DMS53 treated with DMSO at 0.1 percent for 48 hours (cell line): ENCODE measurements around the gene UTY.
"Not testable (repeated sequence)": the region's sequence is repeated elsewhere in the genome, so short reads cannot be mapped to it uniquely, and the experiment has no call there.

Experiments used
- DNase-seq: peaks from one replicate; lab custom pipeline; 2025; ENCODE audit not compliant: unreplicated experiment; lab: John Stamatoyannopoulos, UW

UTY gene

GRCh38 chrY:13307959-13308358 lies 171.9 kb downstream of the UTY start:
- no peak for DNase-seq

GRCh38 chrY:13300795-13301194 lies 179.0 kb downstream of the UTY start:
- no peak for DNase-seq

DNA sequence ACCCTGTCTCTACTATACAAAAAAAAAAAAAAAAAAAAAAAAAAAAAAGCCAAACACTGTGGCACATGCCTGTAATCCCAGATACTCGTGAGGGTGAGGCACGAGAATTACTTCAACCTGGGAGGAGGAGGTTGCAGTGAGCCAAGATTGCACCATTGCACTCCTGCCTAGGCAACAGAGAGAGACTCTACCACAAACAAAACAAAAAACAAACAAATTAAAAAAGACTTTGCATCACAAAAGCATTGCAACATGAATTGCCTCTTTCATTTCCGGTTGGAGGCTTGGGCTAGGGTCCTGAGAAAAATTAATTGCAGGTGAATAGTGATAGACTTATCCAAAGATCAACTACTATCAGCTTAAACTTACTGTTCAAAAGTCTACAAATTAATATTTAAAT lies 180.4 kb downstream of the UTY start:
- no peak for DNase-seq

GRCh38 chrY:13296176-13296890 lies 183.5 kb downstream of the UTY start:
- no peak for DNase-seq

- no peak for DNase-seq
Observed at GRCh38 chrY:13295026-13295425, 184.8 kb downstream of the UTY start.

- no peak for DNase-seq
Observed at GRCh38 chrY:13291199-13291598, 188.6 kb downstream of the UTY start.

GRCh38 chrY:13282151-13283054 lies 197.4 kb downstream of the UTY start:
- DNase-seq: not testable (repeated sequence)

DNA sequence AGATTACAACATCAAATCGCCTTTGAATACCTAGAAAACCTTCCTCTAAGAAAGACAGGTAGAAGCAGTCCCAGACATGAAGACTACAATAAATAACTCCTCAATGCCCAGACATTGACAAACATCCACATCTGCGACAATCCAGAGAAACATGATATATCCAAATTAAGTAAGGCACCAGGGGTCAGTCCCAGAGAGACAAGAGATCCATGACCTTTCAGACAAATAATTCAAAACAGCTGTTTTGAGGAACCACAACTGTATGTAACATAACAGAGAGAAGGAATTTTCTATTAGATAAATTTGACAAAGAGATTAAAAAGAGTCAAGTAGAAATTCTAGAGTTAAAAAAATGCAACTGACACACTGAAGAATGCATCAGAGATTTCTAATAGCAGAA lies 200.3 kb downstream of the UTY start:
- no peak for DNase-seq

DNA sequence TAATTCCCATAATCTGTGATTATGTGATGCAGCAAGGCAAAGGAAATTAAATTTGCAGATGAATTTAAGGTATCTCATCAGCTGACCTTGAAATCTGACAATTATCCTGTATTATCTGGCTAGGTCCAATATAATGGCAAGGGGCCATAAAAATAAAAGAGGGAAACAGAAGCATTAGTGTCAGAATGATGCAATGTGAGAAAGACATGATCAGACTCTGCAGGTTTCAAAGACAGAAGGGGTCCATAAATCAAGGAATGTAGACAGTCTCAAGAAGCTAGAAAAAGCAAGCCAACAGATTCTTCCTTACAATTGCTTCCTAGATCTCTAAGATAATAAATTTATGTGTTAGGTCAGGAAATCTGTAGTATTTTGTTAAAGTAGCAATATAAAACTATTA lies 208.1 kb downstream of the UTY start:
- DNase-seq: no peak

DNA sequence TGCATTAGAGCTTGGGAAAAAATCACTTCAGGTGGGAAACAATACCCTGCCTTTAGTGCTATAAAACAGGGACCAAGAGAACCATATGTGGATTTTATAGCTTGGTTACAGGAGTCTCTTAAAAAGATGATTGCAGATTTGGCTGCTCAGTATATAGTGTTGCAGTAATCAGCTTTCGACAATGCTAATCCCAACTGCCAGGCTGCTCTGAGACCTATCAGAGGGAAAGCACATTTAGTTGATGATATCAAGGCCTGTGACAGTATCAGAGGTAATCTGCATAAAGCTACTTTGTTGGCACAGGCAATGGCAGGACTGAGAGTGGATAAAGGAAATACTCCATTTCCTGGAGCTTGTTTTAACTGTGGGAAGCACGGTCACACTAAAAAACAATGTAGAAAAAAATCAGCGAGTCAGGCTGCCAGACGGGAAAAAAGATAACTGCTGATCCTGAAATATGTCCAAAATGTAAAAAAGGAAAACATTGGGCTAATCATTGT lies 225.8 kb downstream of the UTY start:
- DNase-seq: not testable (repeated sequence)

- DNase-seq: no peak
Observed at GRCh38 chrY:13250421-13250820, 229.4 kb downstream of the UTY start.

GRCh38 chrY:13243716-13244115 lies 236.1 kb downstream of the UTY start:
- DNase-seq: no peak

- no peak for DNase-seq
Observed at GRCh38 chrY:13233901-13234300, 245.9 kb downstream of the UTY start.

GRCh38 chrY:13233118-13233517 lies 246.7 kb downstream of the UTY start:
- no peak for DNase-seq

GRCh38 chrY:13227354-13227953 lies 252.4 kb downstream of the UTY start:
- no peak for DNase-seq

DNA sequence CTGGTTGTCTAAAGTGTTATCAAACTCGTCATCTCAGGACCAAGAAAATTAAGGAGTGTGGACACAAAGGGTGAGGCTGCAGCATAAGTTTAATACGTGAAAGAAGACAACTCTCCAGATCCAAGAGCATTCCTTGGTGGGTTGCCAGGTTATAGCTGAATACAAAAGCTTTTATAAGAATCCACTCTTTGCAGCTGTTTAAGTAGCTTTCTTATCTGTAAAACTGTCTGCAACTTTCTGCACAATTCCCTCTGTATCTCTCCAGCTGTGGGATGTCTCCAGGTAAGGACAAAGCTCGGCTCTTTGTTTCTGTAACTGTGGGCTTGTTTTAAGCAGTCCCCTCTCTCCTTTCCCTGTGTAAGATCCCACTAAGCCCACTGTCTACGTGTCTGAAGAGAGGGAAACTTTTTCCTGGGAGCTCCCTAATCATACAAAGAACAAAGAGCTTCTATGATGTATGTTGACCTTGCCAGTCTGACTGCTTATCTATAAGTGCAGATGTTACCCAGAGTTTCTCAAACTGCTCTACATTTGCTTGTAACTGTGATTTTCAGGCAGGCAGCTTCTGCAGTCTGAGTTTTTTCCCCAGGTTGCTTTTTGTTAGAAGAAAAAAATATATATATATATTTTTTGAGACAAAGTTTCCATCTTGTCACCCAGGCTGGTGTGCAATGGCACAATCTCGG lies 268.7 kb downstream of the UTY start:
- DNase-seq: no peak

GRCh38 chrY:13205214-13205613 lies 274.6 kb downstream of the UTY start:
- DNase-seq: no peak
